GM12873 (cell line): ENCODE measurements around the gene NFATC1.

Experiments
- CTCF ChIP-seq: IDR thresholded peaks from 2 replicates; pipeline ENCODE4 v1.5.1; 2012; ENCODE audit warnings: low read depth, mild to moderate bottlenecking, moderate library complexity, low read length, control low read depth; ENCODE audit not compliant: insufficient read depth; ENCODE audit errors: missing control alignments

Gene NFATC1

GRCh38 chr18:79556829-79557585 lies 161.3 kb downstream of the NFATC1 start:
- TF ChIP-seq CTCF = no peak

DNA sequence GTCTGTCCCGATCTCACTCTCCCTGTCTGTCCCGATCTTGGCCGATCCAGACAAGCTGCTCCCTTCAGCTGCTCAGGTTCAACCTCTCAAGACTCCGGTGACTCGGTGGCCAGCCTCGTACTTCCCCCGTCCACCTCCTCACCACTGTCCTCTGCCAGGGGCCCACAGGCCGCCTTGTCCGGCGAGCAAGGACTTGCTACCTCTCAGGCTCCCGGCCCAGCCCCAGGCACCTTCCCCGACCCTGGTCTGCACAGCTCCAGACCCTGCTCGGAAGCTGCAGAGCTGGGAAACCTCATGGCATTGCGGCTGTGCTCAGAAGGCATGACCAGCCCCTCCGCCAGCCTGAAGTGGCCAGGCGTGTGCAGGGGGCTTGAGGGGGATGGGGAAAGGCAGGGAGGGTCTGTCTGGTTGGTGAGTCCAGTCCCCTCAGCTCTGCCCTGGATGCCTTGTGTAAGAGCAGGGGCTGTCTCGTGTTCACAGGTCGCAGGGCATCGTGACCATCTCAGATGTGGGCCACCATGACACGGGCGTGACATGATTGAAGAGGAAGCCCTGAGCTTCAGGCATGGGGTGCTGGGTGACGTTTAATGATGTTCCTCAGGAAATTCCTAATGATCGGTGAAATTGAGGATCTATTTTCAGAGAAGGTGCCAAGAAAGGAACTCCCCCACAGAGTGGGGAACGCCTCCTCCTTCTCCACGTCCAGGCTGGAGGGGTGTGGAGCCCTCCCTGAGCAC lies 162.6 kb downstream of the NFATC1 start:
- no peak for TF ChIP-seq CTCF

DNA sequence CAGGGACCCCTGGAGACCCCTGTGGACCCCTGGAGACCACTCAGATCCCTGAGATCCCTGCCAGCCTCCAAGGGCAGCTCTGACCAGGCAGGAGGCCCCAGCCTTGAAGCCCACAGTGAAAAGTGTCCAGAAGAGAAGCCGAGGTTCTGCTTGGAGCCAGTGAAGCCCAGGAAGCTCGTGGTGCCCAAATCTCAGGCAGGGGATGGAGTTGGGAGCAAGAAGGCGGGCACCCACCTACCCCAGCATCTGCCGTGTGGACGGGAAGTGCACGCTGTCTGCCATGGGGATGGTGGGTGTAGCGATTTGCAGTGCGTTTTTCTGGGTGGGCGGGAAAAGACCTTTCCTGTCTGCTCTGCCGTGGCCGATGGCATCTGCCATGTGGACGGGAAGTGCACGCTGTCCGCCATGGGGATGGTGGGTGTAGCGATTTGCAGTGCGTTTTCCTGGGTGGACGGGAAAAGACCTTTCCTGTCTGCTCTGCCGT lies 163.2 kb downstream of the NFATC1 start:
- TF ChIP-seq CTCF = no peak

- no peak for TF ChIP-seq CTCF
Measured at GRCh38 chr18:79559436-79559835, 163.7 kb downstream of the NFATC1 start.

- no peak for TF ChIP-seq CTCF
Measured at GRCh38 chr18:79560042-79560860, 164.5 kb downstream of the NFATC1 start.

GRCh38 chr18:79560861-79561210 lies 165.1 kb downstream of the NFATC1 start:
- TF ChIP-seq CTCF = no peak

- no peak for TF ChIP-seq CTCF
Measured at GRCh38 chr18:79563949-79564348, 168.2 kb downstream of the NFATC1 start.
